Measurements from ENCODE around the gene ST6GAL1.
A peak's percentile ranks its signal among the peaks of the same experiment; 100 is the strongest.

The ST6GAL1 gene

GRCh38 chr3:187110156-187110555, 179.8 kb downstream of the ST6GAL1 start:
- no peak overlapping the region for H3K27ac ChIP-seq (ENCODE audit: poor library complexity, severe bottlenecking)
- DNase-seq (ENCODE audit: low spot score) (no peak), ATAC-seq (ENCODE audit: low read depth) (no peak)
- H3K36me3 ChIP-seq (ENCODE audit: low read depth), result no peaks in the 10 kb centered on the region
- H3K4me3 ChIP-seq (ENCODE audit: severe bottlenecking), result no peak overlapping the region
- H3K27me3 ChIP-seq (ENCODE audit: insufficient read depth, poor library complexity, severe bottlenecking), result no peaks in the 10 kb centered on the region
- TF ChIP-seq CTCF (IDR thresholded peaks at IDR 0.05; ENCODE audit: poor library complexity, severe bottlenecking), result no peak
- H3K4me1 ChIP-seq (ENCODE audit: insufficient read depth, poor library complexity, severe bottlenecking), result no peaks in the 10 kb centered on the region
- H3K9me3 ChIP-seq (ENCODE audit: severe bottlenecking), result no peaks in the 10 kb centered on the region

GRCh38 chr3:187112934-187113793, 182.8 kb downstream of the ST6GAL1 start:
- Histone ChIP-seq H3K4me3 (ENCODE audit: severe bottlenecking) (no peak overlapping the region), H3K9me3 (ENCODE audit: severe bottlenecking) (no peaks in the 10 kb centered on the region), H3K36me3 (ENCODE audit: low read depth) (no peaks in the 10 kb centered on the region), H3K27ac (ENCODE audit: poor library complexity, severe bottlenecking) (no peak overlapping the region), H3K4me1 (ENCODE audit: insufficient read depth, poor library complexity, severe bottlenecking) (no peaks in the 10 kb centered on the region), H3K27me3 (ENCODE audit: insufficient read depth, poor library complexity, severe bottlenecking) (no peaks in the 10 kb centered on the region)
- ATAC-seq (ENCODE audit: low read depth), result no peak
- no peak for DNase-seq (ENCODE audit: low spot score)
- TF ChIP-seq CTCF (IDR thresholded peaks at IDR 0.05; ENCODE audit: poor library complexity, severe bottlenecking), result peak; percentile 78

- no peak for TF ChIP-seq CTCF (IDR thresholded peaks at IDR 0.05; ENCODE audit: poor library complexity, severe bottlenecking)
- ATAC-seq (ENCODE audit: low read depth), result no peak
Observed at GRCh38 chr3:187114511-187114910, 184.2 kb downstream of the ST6GAL1 start.

GRCh38 chr3:187120326-187120725, 190.0 kb downstream of the ST6GAL1 start:
- DNase-seq (ENCODE audit: low spot score), result no peak
- Histone ChIP-seq H3K27me3 (ENCODE audit: insufficient read depth, poor library complexity, severe bottlenecking) (no peaks in the 10 kb centered on the region), H3K27ac (ENCODE audit: poor library complexity, severe bottlenecking) (no peak overlapping the region), H3K4me1 (ENCODE audit: insufficient read depth, poor library complexity, severe bottlenecking) (no peaks in the 10 kb centered on the region), H3K9me3 (ENCODE audit: severe bottlenecking) (no peaks in the 10 kb centered on the region), H3K36me3 (ENCODE audit: low read depth) (peaks cover 6% of the 10 kb centered on the region), H3K4me3 (ENCODE audit: severe bottlenecking) (no peak overlapping the region)
- no peak for ATAC-seq (ENCODE audit: low read depth)
- TF ChIP-seq CTCF (IDR thresholded peaks at IDR 0.05; ENCODE audit: poor library complexity, severe bottlenecking), result no peak

More at GRCh38 chr3:187114511-187114910, 184.2 kb downstream of the ST6GAL1 start:
- H3K36me3 ChIP-seq (ENCODE audit: low read depth), result no peaks in the 10 kb centered on the region
- H3K4me3 ChIP-seq (ENCODE audit: severe bottlenecking), result no peak overlapping the region
- DNase-seq (ENCODE audit: low spot score), result no peak
- H3K9me3 ChIP-seq (ENCODE audit: severe bottlenecking), result no peaks in the 10 kb centered on the region
- H3K27ac ChIP-seq (ENCODE audit: poor library complexity, severe bottlenecking), result no peak overlapping the region
- H3K4me1 ChIP-seq (ENCODE audit: insufficient read depth, poor library complexity, severe bottlenecking), result no peaks in the 10 kb centered on the region
- no peaks in the 10 kb centered on the region for H3K27me3 ChIP-seq (ENCODE audit: insufficient read depth, poor library complexity, severe bottlenecking)

- no peak for DNase-seq (ENCODE audit: low spot score)
- no peak for ATAC-seq (ENCODE audit: low read depth)
Observed at GRCh38 chr3:187122261-187122660, 191.9 kb downstream of the ST6GAL1 start.

More at GRCh38 chr3:187122261-187122660, 191.9 kb downstream of the ST6GAL1 start:
- Histone ChIP-seq H3K4me1 (ENCODE audit: insufficient read depth, poor library complexity, severe bottlenecking) (no peaks in the 10 kb centered on the region), H3K36me3 (ENCODE audit: low read depth) (peaks cover 15% of the 10 kb centered on the region), H3K27me3 (ENCODE audit: insufficient read depth, poor library complexity, severe bottlenecking) (no peaks in the 10 kb centered on the region), H3K27ac (ENCODE audit: poor library complexity, severe bottlenecking) (no peak overlapping the region), H3K4me3 (ENCODE audit: severe bottlenecking) (no peak overlapping the region), H3K9me3 (ENCODE audit: severe bottlenecking) (no peaks in the 10 kb centered on the region)
- TF ChIP-seq CTCF (IDR thresholded peaks at IDR 0.05; ENCODE audit: poor library complexity, severe bottlenecking), result no peak

Data from RWPE2 (cell line).